ENCODE measurements around the gene LOXHD1. TPM values are rescaled to one million over a fixed set of nuclear protein-coding genes. Genes with fewer than 3 reads are reported as not detected.
A peak's percentile ranks its signal among the peaks of the same experiment; 100 is the strongest.

LOXHD1 gene
- total and polyA plus RNA-seq, 2 of the 13 experiments (the other 11 are each of a cell fraction or from before 2014, with no cell fraction given) = not detected

DNA sequence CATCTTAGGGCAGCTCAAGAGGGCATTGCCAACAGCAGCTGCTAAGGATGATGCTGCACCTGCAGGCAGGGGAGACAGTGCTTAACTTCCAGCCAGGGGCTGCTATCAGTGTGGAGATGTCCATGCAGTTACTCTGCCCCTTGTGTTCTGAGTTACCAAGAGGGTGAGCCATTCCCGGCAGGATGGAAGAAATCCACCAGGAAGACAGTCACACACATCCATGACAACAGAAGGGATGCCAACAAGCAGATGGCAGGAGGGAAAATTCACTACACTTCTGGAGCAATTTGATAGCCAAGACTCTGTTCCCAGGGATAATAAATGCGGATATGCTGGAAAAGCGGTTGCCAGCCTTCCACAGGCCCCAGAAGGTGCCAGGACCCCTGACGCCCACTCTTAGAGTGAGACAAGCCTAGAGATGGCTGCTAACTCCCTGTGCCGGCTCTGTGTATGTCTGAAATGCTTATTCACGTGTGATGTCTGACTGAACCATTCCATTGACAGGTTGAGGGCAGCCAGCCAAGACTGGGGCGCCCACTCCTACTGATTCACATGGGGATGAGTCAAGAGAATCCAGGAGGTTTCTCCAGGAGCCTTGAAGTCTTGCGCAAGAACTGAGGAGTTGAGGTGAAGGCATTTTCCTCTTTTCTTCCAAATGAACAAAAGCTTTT lies 24.5 kb downstream of the LOXHD1 start:
- no peak overlapping the region for H2AFZ ChIP-seq (ENCODE audit: low read length)
- WGBS (ENCODE audit: low lambda C conversion rate) = 32% methylated on average over 8 of the region's 8 CpGs
- no peaks in the 10 kb centered on the region for H3K36me3 ChIP-seq (replicated peaks in 1 of 2; ENCODE audit: control insufficient read depth in 1 of 2, insufficient read depth in 2 of 2, low read length in 2 of 2)
- H4K20me1 ChIP-seq (ENCODE audit: insufficient read depth, low read length) = no peaks in the 10 kb centered on the region
- H3K27ac ChIP-seq (ENCODE audit: extremely low read length, insufficient read depth, low read length) = no peak overlapping the region
- TF ChIP-seq CEBPB (IDR thresholded peaks at IDR 0.05; ENCODE audit: borderline replicate concordance, low read depth, low read length) (peak; percentile 78), ZNF335 (CRISPR knock-in tag; IDR thresholded peaks at IDR 0.05) (no peak), ZNF121 (CRISPR knock-in tag; IDR thresholded peaks at IDR 0.05) (no peak), PHF20 (CRISPR knock-in tag; IDR thresholded peaks at IDR 0.05) (no peak), GLI4 (CRISPR knock-in tag; IDR thresholded peaks at IDR 0.05; ENCODE audit: borderline replicate concordance) (no peak), NFIB (CRISPR knock-in tag; IDR thresholded peaks at IDR 0.05; ENCODE audit: borderline replicate concordance) (no peak)
- TF ChIP-seq, protein P1, sequence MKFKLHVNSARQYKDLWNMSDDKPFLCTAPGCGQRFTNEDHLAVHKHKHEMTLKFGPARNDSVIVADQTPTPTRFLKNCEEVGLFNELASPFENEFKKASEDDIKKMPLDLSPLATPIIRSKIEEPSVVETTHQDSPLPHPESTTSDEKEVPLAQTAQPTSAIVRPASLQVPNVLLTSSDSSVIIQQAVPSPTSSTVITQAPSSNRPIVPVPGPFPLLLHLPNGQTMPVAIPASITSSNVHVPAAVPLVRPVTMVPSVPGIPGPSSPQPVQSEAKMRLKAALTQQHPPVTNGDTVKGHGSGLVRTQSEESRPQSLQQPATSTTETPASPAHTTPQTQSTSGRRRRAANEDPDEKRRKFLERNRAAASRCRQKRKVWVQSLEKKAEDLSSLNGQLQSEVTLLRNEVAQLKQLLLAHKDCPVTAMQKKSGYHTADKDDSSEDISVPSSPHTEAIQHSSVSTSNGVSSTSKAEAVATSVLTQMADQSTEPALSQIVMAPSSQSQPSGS (CRISPR knock-in tag; IDR thresholded peaks at IDR 0.05) = no peak
- in situ Hi-C loops (cut with HindIII; ENCODE audit: extremely low pct_ligation_motif_present, low pct_unique_long_range_greater_than_20kb) = no loop called here
- ChIA-PET POLR2A (no interaction called here), CTCF (ENCODE audit: low intra/inter-chr PET ratio, low total read pairs) (no interaction called here)
- H3K4me3 ChIP-seq (replicated peaks in 1 of 3; ENCODE audit: insufficient read depth in 1 of 3, low read depth in 2 of 3, low read length in 3 of 3) = no peak overlapping the region
- intact Hi-C loops (cut with micrococcal nuclease; ENCODE audit: unreplicated experiment) = no loop called here
- no peaks in the 10 kb centered on the region for H3K79me2 ChIP-seq (ENCODE audit: insufficient read depth, low read length)
- no peak overlapping the region for H3K4me2 ChIP-seq (ENCODE audit: low read depth, low read length)
- no peak for FAIRE-seq
- no peak overlapping the region for H3K9ac ChIP-seq (ENCODE audit: insufficient read depth, low read depth, low read length)
- H3K9me3 ChIP-seq (ENCODE audit: low read length) = no peaks in the 10 kb centered on the region
- no TSS peak for BruUV-seq (replicated peaks)
- DNase-seq (ENCODE audit: low spot score) = no peak
- peaks cover 0 to 2% of the 10 kb centered on the region in 2 experiments; a peak in 1 of 5 replicates for H3K27me3 ChIP-seq (ENCODE audit: control insufficient read depth in 1 of 2, insufficient read depth in 2 of 2, low read length in 2 of 2)
- H3K4me1 ChIP-seq (ENCODE audit: insufficient read depth, low read length) = no peaks in the 10 kb centered on the region
- no peak for ATAC-seq

DNA sequence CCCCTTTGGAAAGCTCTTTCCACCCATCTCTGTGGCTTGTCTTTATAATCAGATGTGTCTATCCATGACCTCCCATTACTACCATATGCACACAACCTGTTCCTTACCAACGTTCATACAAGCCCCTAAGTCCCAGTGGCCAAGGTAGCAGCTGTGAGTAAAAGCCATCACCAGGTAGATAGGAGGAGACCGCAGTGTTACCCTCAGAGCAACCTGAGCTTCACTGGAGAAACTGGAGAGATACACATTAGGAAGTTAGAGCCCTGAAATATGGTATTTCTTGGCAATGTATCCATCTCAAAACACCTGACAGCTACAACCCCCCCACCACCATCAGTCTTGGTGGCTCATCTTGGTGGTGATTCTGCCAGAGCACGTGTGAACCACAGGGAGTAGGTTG lies 26.0 kb downstream of the LOXHD1 start:
- Histone ChIP-seq H3K36me3 (replicated peaks in 1 of 2; ENCODE audit: control insufficient read depth in 1 of 2, insufficient read depth in 2 of 2, low read length in 2 of 2) (no peaks in the 10 kb centered on the region), H3K4me3 (replicated peaks in 1 of 3; ENCODE audit: insufficient read depth in 1 of 3, low read depth in 2 of 3, low read length in 3 of 3) (no peak overlapping the region), H3K9me3 (ENCODE audit: low read length) (no peaks in the 10 kb centered on the region), H3K4me1 (ENCODE audit: insufficient read depth, low read length) (no peaks in the 10 kb centered on the region), H3K4me2 (ENCODE audit: low read depth, low read length) (no peak overlapping the region), H3K9ac (ENCODE audit: insufficient read depth, low read depth, low read length) (no peak overlapping the region), H3K79me2 (ENCODE audit: insufficient read depth, low read length) (no peaks in the 10 kb centered on the region), H3K27ac (ENCODE audit: extremely low read length, insufficient read depth, low read length) (no peak overlapping the region), H2AFZ (ENCODE audit: low read length) (no peak overlapping the region), H3K27me3 (ENCODE audit: control insufficient read depth in 1 of 2, insufficient read depth in 2 of 2, low read length in 2 of 2) (peaks cover 0 to 2% of the 10 kb centered on the region in 2 experiments; a peak in 1 of 5 replicates), H4K20me1 (ENCODE audit: insufficient read depth, low read length) (no peaks in the 10 kb centered on the region)
- POLR2A ChIA-PET = no interaction called here
- no peak for ATAC-seq
- no TSS peak for BruUV-seq (replicated peaks)
- no peak for DNase-seq (ENCODE audit: low spot score)
- in situ Hi-C loops (cut with HindIII; ENCODE audit: extremely low pct_ligation_motif_present, low pct_unique_long_range_greater_than_20kb) = no loop called here
- CTCF ChIA-PET (ENCODE audit: low intra/inter-chr PET ratio, low total read pairs) = no interaction called here
- no peak for FAIRE-seq
- intact Hi-C loops (cut with micrococcal nuclease; ENCODE audit: unreplicated experiment) = no loop called here
- WGBS (ENCODE audit: low lambda C conversion rate) = 0% methylated on average over 3 of the region's 3 CpGs
- TF ChIP-seq ZNF512 (CRISPR knock-in tag; IDR thresholded peaks at IDR 0.05) = no peak
- no peak for TF ChIP-seq ZNF101 (CRISPR knock-in tag; IDR thresholded peaks at IDR 0.05; ENCODE audit: borderline replicate concordance, low read depth)
- TF ChIP-seq ZKSCAN8 (CRISPR knock-in tag; IDR thresholded peaks at IDR 0.05; ENCODE audit: borderline replicate concordance) = no peak
- no peak for TF ChIP-seq ZNF883 (CRISPR knock-in tag; IDR thresholded peaks at IDR 0.05; ENCODE audit: not compliant biosample characterization)
- TF ChIP-seq PHF21A (CRISPR knock-in tag; IDR thresholded peaks at IDR 0.05) = no peak
- TF ChIP-seq TBX3 (IDR thresholded peaks at IDR 0.05; ENCODE audit: borderline replicate concordance) = no peak
- TF ChIP-seq, protein P2, sequence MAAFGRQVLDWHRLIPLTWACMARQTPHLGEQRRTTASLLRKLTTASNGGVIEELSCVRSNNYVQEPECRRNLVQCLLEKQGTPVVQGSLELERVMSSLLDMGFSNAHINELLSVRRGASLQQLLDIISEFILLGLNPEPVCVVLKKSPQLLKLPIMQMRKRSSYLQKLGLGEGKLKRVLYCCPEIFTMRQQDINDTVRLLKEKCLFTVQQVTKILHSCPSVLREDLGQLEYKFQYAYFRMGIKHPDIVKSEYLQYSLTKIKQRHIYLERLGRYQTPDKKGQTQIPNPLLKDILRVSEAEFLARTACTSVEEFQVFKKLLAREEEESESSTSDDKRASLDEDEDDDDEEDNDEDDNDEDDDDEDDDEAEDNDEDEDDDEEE (CRISPR knock-in tag; IDR thresholded peaks at IDR 0.05) = no peak
- no peak for TF ChIP-seq ZNF549 (CRISPR knock-in tag; IDR thresholded peaks at IDR 0.05)
